Measurements from ENCODE around the gene KDELR3.

GRCh38 chr22:38494498-38494897 is 26.6 kb downstream of the KDELR3 start:
- no peak for TF ChIP-seq POLR2A (IDR thresholded peaks at IDR 0.05)
- TF ChIP-seq, protein P1, sequence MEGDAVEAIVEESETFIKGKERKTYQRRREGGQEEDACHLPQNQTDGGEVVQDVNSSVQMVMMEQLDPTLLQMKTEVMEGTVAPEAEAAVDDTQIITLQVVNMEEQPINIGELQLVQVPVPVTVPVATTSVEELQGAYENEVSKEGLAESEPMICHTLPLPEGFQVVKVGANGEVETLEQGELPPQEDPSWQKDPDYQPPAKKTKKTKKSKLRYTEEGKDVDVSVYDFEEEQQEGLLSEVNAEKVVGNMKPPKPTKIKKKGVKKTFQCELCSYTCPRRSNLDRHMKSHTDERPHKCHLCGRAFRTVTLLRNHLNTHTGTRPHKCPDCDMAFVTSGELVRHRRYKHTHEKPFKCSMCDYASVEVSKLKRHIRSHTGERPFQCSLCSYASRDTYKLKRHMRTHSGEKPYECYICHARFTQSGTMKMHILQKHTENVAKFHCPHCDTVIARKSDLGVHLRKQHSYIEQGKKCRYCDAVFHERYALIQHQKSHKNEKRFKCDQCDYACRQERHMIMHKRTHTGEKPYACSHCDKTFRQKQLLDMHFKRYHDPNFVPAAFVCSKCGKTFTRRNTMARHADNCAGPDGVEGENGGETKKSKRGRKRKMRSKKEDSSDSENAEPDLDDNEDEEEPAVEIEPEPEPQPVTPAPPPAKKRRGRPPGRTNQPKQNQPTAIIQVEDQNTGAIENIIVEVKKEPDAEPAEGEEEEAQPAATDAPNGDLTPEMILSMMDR (IDR thresholded peaks at IDR 0.05) = no peak

Data from gastroesophageal sphincter (tissue), 3 donors.